HepG2 (cell line): ENCODE results near the gene RDH14. TPM values are rescaled to one million over a fixed set of nuclear protein-coding genes. Genes with fewer than 3 reads are reported as not detected.

Experiments
- AFF4 ChIP-seq: sonication (generic); formaldehyde crosslinking; IDR thresholded peaks from 2 replicates; pipeline ENCODE4 v1.4.0; 2020; ENCODE audit warnings: missing genetic modification reagents
- AGO1 ChIP-seq: fragments of 200-400 bp; formaldehyde crosslinking; IDR thresholded peaks from 2 replicates; pipeline ENCODE4 v1.6.1; 2017; ENCODE audit warnings: mild to moderate bottlenecking, low read depth, low read length, moderate library complexity; ENCODE audit not compliant: poor library complexity, severe bottlenecking
- ATAD3A ChIP-seq: sonication (generic); formaldehyde crosslinking; IDR thresholded peaks from 2 replicates; pipeline ENCODE4 v1.4.0; 2020; ENCODE audit warnings: missing genetic modification reagents
- CAMTA2 ChIP-seq: sonication (generic); formaldehyde crosslinking; IDR thresholded peaks from 2 replicates; pipeline ENCODE4 v1.4.0; 2020; ENCODE audit warnings: mild to moderate bottlenecking, missing genetic modification reagents, borderline replicate concordance
- CCDC6 ChIP-seq: sonication (generic); formaldehyde crosslinking; IDR thresholded peaks from 2 replicates; pipeline ENCODE4 v1.8.1; 2022; ENCODE audit warnings: mild to moderate bottlenecking, missing genetic modification reagents, moderate library complexity
- ETV5 ChIP-seq: IDR thresholded peaks from 2 replicates; pipeline ENCODE4 v1.6.1; 2018; ENCODE audit warnings: missing biosample characterization, missing genetic modification reagents, inconsistent platforms, borderline replicate concordance
- GTF2F1 ChIP-seq: fragments of 150-350 bp; IDR thresholded peaks from 2 replicates; pipeline ENCODE4 v1.6.1; 2014; ENCODE audit warnings: low read length
- HMGXB4 ChIP-seq, 2 experiments: sonication (generic) in 1 of 2; formaldehyde crosslinking in 1 of 2; IDR thresholded peaks; 2 replicates each; pipeline versions ENCODE4 v1.4.0 to v1.6.1; 2018 to 2020; ENCODE audit warnings: missing genetic modification reagents in 2 of 2, borderline replicate concordance in 1 of 2, low read depth in 1 of 2, mild to moderate bottlenecking in 1 of 2, missing biosample characterization in 1 of 2
- HNF4G ChIP-seq, 2 experiments: sonication (generic) in 1 of 2; formaldehyde crosslinking in 1 of 2; IDR thresholded peaks; 2 replicates each; pipeline versions ENCODE4 v1.4.0 to v1.6.1; 2011 to 2020; ENCODE audit warnings: borderline replicate concordance in 2 of 2, low read depth in 2 of 2, mild to moderate bottlenecking in 2 of 2, low read length in 1 of 2, missing genetic modification reagents in 1 of 2, moderate library complexity in 1 of 2
- MIER3 ChIP-seq: IDR thresholded peaks from 2 replicates; pipeline ENCODE4 v1.6.1; 2016; ENCODE audit warnings: missing compliant biosample characterization, borderline replicate concordance
- POGZ ChIP-seq: sonication (generic); formaldehyde crosslinking; IDR thresholded peaks from 2 replicates; pipeline ENCODE4 v1.4.0; 2020; ENCODE audit warnings: mild to moderate bottlenecking, missing genetic modification reagents
- RAD51 ChIP-seq: fragments of 450-650 bp; IDR thresholded peaks from 2 replicates; pipeline ENCODE4 v1.6.1; 2016; ENCODE audit warnings: borderline replicate concordance
- SALL2 ChIP-seq: sonication (generic); formaldehyde crosslinking; IDR thresholded peaks from 2 replicates; pipeline ENCODE4 v1.8.1; 2023; ENCODE audit warnings: mild to moderate bottlenecking, missing genetic modification reagents, inconsistent platforms
- SIX4 ChIP-seq: sonication (generic); formaldehyde crosslinking; IDR thresholded peaks from 2 replicates; pipeline ENCODE4 v1.4.0; 2020; ENCODE audit warnings: missing genetic modification reagents
- ZFP36L1 ChIP-seq: sonication (generic); formaldehyde crosslinking; IDR thresholded peaks from 2 replicates; pipeline ENCODE4 v1.8.0; 2022; ENCODE audit warnings: mild to moderate bottlenecking, missing genetic modification reagents, moderate library complexity
- ZNF343 ChIP-seq: sonication (generic); formaldehyde crosslinking; IDR thresholded peaks from 2 replicates; pipeline ENCODE4 v1.4.0; 2020; ENCODE audit warnings: mild to moderate bottlenecking, missing genetic modification reagents
- ZNF543 ChIP-seq: sonication (generic); formaldehyde crosslinking; IDR thresholded peaks from 2 replicates; pipeline ENCODE4 v1.4.0; 2020; ENCODE audit warnings: mild to moderate bottlenecking, missing genetic modification reagents
- ZNF558 ChIP-seq: sonication (generic); formaldehyde crosslinking; IDR thresholded peaks from 2 replicates; pipeline ENCODE4 v1.9.0; 2022; ENCODE audit warnings: mild to moderate bottlenecking, missing genetic modification reagents, borderline replicate concordance
- ZNF703 ChIP-seq: sonication (generic); formaldehyde crosslinking; IDR thresholded peaks from 2 replicates; pipeline ENCODE4 v1.5.1; 2020; ENCODE audit warnings: missing genetic modification reagents, mild to moderate bottlenecking, moderate library complexity, borderline replicate concordance
- polyA plus RNA-seq, 8 experiments: library from polyadenylated mRNA; depleted of rRNA in 3 of 8; stranded (reverse) in 7 of 8; unstranded in 1 of 8; fragments of >200 nt; fragmentation: Illumina TruSeq in 4 of 8; extraction: Trizol in 4 of 8; gene quantifications; 2 replicates each; pipeline versions ENCODE4 v1.2.1 to v1.2.3, GENCODE V29; 2011 to 2016; ENCODE audit warnings: low read depth in 4 of 8, missing spikeins in 1 of 8, mixed read lengths in 1 of 8; ENCODE audit not compliant: insufficient read depth in 1 of 8
- total RNA-seq, 5 experiments: library from RNA; depleted of rRNA; stranded (reverse); fragments of >200 nt; fragmentation: Illumina TruSeq; extraction: Trizol; gene quantifications; 2 replicates each; pipeline ENCODE4 v1.2.3, GENCODE V29; 2016; ENCODE audit warnings: low read depth in 1 of 5
- TF ChIP-seq, protein P1 (sequence below): IDR thresholded peaks from 2 replicates; pipeline ENCODE4 v1.6.1; 2016

The RDH14 gene
- total and polyA plus RNA-seq, 2 of the 13 experiments (the other 11 are each of a cell fraction or from before 2014, with no cell fraction given): 27.4 to 39.9 TPM

GRCh38 chr2:18560031-18560796 is at the start of gene RDH14 (continued):
- TF ChIP-seq HNF4G (IDR thresholded peaks at IDR 0.05; ENCODE audit: borderline replicate concordance, low read depth, low read length): no peak; the same call in 1 of the 2 replicates
- TF ChIP-seq HNF4G (CRISPR knock-in tag; IDR thresholded peaks at IDR 0.05; ENCODE audit: borderline replicate concordance, low read depth): peak; percentile 64
- TF ChIP-seq MIER3 (CRISPR knock-in tag): peak; percentile 90
- peak; percentile 88; the same call in 1 of the 2 replicates for TF ChIP-seq ZNF558 (CRISPR knock-in tag)
- TF ChIP-seq RAD51: no peak
- peak; percentile 73 for TF ChIP-seq AGO1
- TF ChIP-seq GTF2F1: no peak; the same call in 1 of the 2 replicates
- TF ChIP-seq ZFP36L1 (CRISPR knock-in tag): no peak
- TF ChIP-seq ZNF543: peak; percentile 71; the same call in 1 of the 2 replicates
- peak; percentile 94 for TF ChIP-seq SALL2 (CRISPR knock-in tag)
- TF ChIP-seq HMGXB4 (CRISPR knock-in tag; IDR thresholded peaks at IDR 0.05; ENCODE audit: borderline replicate concordance in 1 of 2, low read depth in 1 of 2): peak; percentile 88 to 92
- no peak for TF ChIP-seq ATAD3A
- no peak for TF ChIP-seq SIX4 (CRISPR knock-in tag)
- 0 out of 2 replicates have a peak, but pooled peaks have one; percentile 80 for TF ChIP-seq CAMTA2 (CRISPR knock-in tag)
- peak; percentile 68; the same call in 1 of the 2 replicates for TF ChIP-seq CCDC6
- TF ChIP-seq ZNF343 (CRISPR knock-in tag): peak; percentile 67; the same call in 1 of the 2 replicates
- TF ChIP-seq ETV5 (CRISPR knock-in tag): peak; percentile 76
- peak; percentile 46; the same call in 1 of the 2 replicates for TF ChIP-seq AFF4 (CRISPR knock-in tag)
- TF ChIP-seq, protein P1, sequence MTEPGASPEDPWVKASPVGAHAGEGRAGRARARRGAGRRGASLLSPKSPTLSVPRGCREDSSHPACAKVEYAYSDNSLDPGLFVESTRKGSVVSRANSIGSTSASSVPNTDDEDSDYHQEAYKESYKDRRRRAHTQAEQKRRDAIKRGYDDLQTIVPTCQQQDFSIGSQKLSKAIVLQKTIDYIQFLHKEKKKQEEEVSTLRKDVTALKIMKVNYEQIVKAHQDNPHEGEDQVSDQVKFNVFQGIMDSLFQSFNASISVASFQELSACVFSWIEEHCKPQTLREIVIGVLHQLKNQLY (CRISPR knock-in tag): peak; percentile 15; the same call in 1 of the 2 replicates
- TF ChIP-seq ZNF703: peak; percentile 77; the same call in 1 of the 2 replicates
- TF ChIP-seq POGZ: peak; percentile 90
